ENCODE results near the gene VIT.

The VIT gene

GRCh38 chr2:36711741-36712314 lies 15.3 kb downstream of the VIT start:
- DNase-seq, result no peak

DNA sequence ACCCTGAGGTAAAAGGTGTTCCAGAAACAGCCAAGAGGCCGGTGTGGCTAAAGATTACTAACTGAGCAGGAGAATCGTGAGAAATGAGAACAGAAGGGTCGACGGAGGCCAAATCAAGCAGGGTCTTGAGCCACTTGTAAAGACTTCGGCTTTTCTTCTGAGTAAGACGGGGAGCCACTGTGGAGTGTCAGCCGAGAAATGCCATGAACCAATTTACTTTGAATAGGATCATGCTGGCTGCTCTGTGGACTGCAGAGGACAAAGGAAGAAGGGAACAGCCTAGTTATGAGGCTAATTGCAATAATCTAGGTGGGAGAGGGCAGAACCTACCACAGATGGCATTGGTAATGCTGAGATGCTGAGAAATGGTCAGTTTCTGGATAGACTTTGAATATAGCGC lies 16.8 kb downstream of the VIT start:
- no peak for DNase-seq

- DNase-seq, result no peak
These were observed 19.6 kb downstream of the VIT start for GRCh38 chr2:36716111-36716510.

GRCh38 chr2:36717603-36718266 lies 21.2 kb downstream of the VIT start:
- DNase-seq, result no peak

DNA sequence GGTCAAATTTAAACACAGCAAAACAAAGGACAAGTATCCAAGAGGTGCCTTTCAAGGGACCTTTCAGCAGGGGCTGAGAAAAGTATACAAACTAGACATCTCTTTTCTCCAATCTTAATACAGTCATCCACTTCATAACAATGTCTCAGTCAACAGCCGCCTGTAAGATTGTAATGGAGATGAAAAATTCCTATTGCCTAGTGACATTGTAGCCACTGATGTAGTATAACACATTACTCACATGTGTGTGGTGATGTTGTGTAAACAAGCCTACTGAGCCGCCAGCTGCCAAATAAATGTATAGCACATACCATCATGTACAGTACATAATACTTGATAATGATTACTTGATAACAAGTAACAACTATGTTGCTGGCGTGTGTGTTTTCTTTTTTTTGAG lies 31.0 kb downstream of the VIT start:
- DNase-seq, result no peak

DNA sequence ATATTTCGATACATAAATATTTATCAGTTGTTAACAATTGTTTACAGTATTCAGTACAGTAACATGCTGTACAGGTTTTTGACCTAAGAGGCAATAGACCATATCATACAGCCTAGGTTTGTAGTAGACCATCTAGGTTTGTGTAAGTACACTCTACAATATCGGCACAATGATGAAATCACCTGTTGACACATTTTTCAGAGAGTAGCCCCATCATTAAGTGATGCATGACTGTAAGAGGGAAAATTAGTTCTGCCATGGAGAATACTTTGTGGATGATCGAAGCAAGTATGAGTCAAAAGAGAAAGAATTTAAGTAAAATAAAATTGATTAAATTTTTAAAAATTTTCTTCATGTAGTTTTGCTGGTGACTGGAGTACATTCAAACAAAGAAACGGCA lies 32.6 kb downstream of the VIT start:
- no peak for DNase-seq

GRCh38 chr2:36731941-36732672 lies 35.6 kb downstream of the VIT start:
- DNase-seq, result no peak

DNA sequence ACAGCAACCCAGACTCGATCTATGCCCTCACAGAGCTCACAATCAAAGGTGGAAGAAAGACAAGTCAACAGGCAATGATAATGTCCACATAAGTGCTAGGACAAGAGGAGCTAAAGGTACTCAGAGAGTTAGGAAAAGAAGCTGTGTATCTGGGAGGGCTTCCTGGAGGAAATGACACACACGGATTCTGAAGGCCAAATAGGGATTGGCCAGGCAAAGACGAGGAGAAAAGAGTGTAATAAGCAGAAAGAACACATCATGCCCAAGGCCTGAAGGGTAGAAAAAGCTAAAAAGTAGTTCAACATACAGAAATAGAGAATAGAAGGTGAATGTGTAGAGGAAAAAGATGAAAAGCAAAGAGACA lies 36.1 kb downstream of the VIT start:
- no peak for DNase-seq

DNA sequence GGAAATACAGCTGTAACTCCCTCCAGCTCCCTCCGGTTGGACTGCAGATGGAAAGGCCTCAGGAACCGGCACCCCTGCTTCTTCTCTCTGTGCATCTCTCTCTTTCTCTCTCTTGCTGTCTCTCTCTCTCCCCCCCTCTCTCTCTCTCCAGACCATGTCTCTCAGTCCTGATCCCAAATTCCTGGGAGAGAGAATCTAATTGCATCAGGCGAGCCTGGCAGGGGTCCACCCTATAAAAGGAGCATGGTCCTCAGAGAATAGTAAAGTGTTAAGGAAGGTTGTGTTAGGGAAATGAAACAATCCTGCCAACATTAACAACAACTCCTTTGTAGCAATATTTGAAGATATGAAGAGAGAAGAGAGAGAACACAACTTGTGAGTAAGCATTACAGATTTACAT lies 36.7 kb downstream of the VIT start:
- DNase-seq, result no peak

GRCh38 chr2:36734304-36734703 lies 37.8 kb downstream of the VIT start:
- no peak for DNase-seq

- no peak for DNase-seq
These were observed 40.7 kb downstream of the VIT start for GRCh38 chr2:36737131-36737750.

GRCh38 chr2:36740061-36740460 lies 43.6 kb downstream of the VIT start:
- DNase-seq, result no peak

- no peak for DNase-seq
These were observed 44.8 kb downstream of the VIT start for GRCh38 chr2:36741188-36741837.

DNA sequence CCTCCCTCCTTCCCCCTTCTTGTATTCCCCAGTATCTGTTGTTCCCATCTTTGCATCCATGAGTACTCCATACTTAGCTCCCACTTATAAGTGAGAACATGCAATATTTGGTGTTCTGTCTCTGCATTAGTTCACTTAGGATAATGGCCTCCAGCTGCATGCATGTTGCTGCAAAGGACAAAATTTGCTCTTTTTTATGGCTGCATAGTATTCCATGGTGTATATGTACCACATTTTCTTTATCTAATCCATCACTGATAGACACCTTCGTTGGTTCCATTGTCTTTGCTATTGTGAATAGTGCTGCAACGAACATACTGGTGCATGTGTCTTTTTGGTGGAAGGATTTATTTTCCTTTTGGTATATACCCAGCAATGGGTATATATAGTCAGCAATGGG lies 47.4 kb downstream of the VIT start:
- no peak for DNase-seq

GRCh38 chr2:36748166-36748565 lies 51.7 kb downstream of the VIT start:
- DNase-seq, result no peak

- no peak for DNase-seq
These were observed 53.6 kb downstream of the VIT start for GRCh38 chr2:36750101-36750500.

DNA sequence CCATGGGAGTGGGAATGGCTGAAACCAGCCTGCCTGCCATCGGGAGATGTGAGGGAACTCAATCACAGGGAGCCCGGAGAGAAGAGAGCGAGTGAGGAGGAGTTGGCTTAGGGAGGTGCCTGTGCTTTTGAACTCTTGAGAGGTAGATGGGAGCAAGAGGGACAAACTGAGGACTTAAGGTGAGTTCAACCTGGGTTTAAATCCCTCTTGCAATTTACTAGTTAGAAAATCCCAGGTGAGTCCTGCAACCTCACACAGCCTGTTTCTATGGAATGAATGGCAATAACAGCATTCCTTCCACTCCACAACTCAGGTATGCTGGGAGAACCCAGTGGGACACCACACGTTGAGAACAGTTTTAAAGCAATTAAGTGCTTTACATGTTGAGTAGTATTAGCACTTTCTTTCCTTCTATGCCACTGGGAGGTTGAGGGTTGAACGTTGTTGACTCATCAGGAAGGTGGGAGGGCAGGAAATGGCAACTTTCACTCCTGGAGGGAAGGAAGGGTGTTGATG lies 57.3 kb downstream of the VIT start:
- no peak for DNase-seq

DNA sequence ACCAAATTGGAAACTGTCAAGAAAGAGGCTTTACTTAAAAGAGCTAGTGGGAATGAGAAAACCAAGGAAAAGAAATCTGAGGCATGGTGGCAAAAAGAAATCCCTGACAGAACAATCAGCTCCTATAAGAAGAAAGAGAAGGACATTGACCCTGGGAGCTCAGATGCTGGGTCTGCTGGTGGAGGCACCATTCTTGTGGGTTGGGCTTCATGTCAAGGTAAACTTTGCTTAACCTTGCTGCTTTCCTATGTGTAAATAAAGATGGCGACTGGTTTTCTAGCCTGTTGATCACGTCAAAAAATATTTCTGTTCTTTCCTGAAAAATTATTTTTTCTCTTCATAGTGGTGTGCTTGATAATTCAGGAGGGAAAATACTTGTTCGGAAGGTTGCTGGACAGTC lies 58.1 kb downstream of the VIT start:
- DNase-seq, result no peak

- DNase-seq, result no peak
These were observed 59.9 kb downstream of the VIT start for GRCh38 chr2:36756438-36756837.

- DNase-seq, result no peak
These were observed 66.4 kb downstream of the VIT start for GRCh38 chr2:36762764-36763490.

DNA sequence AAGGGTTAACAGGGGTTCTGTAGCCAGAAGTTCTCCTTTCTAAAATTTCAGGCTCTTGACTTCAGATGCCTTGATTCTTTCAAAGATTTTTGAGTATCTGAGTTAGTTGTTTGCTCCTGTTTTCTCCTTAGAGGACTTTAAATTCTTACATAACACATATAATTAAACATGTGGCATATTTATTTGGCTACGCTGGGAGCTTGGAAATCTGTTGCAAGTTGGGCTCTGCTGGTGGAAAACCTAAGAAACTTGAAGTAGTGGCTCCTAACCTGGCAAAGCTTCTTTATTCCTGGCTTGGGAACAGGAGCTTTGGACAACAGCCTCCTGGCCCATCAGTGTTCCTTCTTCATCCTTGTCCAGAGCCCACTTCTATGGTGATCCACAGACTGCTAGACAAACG lies 72.6 kb downstream of the VIT start:
- no peak for DNase-seq

- DNase-seq, result no peak
These were observed 74.2 kb downstream of the VIT start for GRCh38 chr2:36770542-36771287.

Data from effector CD4-positive, alpha-beta T cell (primary cell).